HepG2 (cell line): ENCODE measurements around the gene B3GALT6. TPM values are rescaled to one million over a fixed set of nuclear protein-coding genes. Genes with fewer than 3 reads are reported as not detected.

Source experiments
- ATAC-seq: fragments of 200-7000 bp; cut with Tn5 transposase; 3 replicates; pipeline ENCODE4 v1.9.1; 2020; ENCODE audit warnings: mild to moderate bottlenecking, moderate library complexity
- BruUV-seq: library from RNA; stranded (reverse); fragments of 400-500 nt; replicated peaks from 2 replicates; lab custom pipeline; 2021; lab: Mats Ljungman, UMichigan
- CTCF ChIA-PET: fragments of 300-600 bp; formaldehyde crosslinking; extraction: SDS; loops from one replicate; lab custom pipeline; 2021; ENCODE audit warnings: low total read pairs, inconsistent platforms, low intra/inter-chr PET ratio; lab: Yijun Ruan, JAX
- POLR2A ChIA-PET: fragments of 350-600 bp; sonication (Branson Sonifier 250); formaldehyde crosslinking; loops from one replicate; lab custom pipeline; 2020; ENCODE audit warnings: antibody characterized with exemption, inconsistent platforms; lab: Yijun Ruan, JAX
- DNase-seq: peaks from one replicate; pipeline ENCODE4 v3.0.0-alpha.2; 2015; ENCODE audit warnings: low spot score
- FAIRE-seq: peaks from 3 replicates; lab custom pipeline; 2011; peaks lifted over from hg19 to GRCh38; lab: Jason Lieb, UNC
- H2AFZ ChIP-seq: one replicate; pipeline ENCODE4 v1.6.1; 2011; ENCODE audit warnings: low read length, inconsistent platforms
- H3K27ac ChIP-seq: fragments of 300-600 bp; 3 replicates; pipeline ENCODE4 v1.8.0; 2011; ENCODE audit warnings: mixed run types, mild to moderate bottlenecking, mixed read lengths, low read length, inconsistent platforms; ENCODE audit not compliant: insufficient read depth; ENCODE audit errors: extremely low read length
- H3K27me3 ChIP-seq, 2 experiments: fragments of 200-600 bp in 1 of 2; 2 replicates in 1 of 2; 3 replicates in 1 of 2; pipeline versions ENCODE4 v1.6.0 to v1.8.0; 2011; ENCODE audit warnings: low read length in 2 of 2, mild to moderate bottlenecking in 2 of 2, moderate library complexity in 2 of 2, inconsistent platforms in 1 of 2; ENCODE audit not compliant: insufficient read depth in 2 of 2, control insufficient read depth in 1 of 2
- H3K36me3 ChIP-seq, 2 experiments: fragments of 200-600 bp in 1 of 2; replicated peaks in 1 of 2; 2 replicates in 1 of 2; 3 replicates in 1 of 2; pipeline versions ENCODE4 v1.5.1 to v1.8.0; 2011; ENCODE audit warnings: low read length in 2 of 2, inconsistent platforms in 1 of 2; ENCODE audit not compliant: insufficient read depth in 2 of 2, control insufficient read depth in 1 of 2
- H3K4me1 ChIP-seq: 2 replicates; pipeline ENCODE4 v1.5.1; 2012; ENCODE audit warnings: low read length, inconsistent platforms; ENCODE audit not compliant: insufficient read depth
- H3K4me2 ChIP-seq: 2 replicates; pipeline ENCODE4 v1.6.0; 2011; ENCODE audit warnings: low read depth, low read length, inconsistent platforms
- H3K4me3 ChIP-seq, 3 experiments: fragments of 200-600 bp in 1 of 3; sonication (generic), shearing (Covaris generic) in 1 of 3; replicated peaks in 1 of 3; 2 replicates each; pipeline ENCODE4 v1.5.1; 2011 to 2016; ENCODE audit warnings: low read length in 3 of 3, inconsistent platforms in 2 of 3, low read depth in 2 of 3, mild to moderate bottlenecking in 2 of 3, control low read depth in 1 of 3, mixed read lengths in 1 of 3; ENCODE audit not compliant: insufficient read depth in 1 of 3
- H3K79me2 ChIP-seq: one replicate; pipeline ENCODE4 v1.6.1; 2011; ENCODE audit warnings: low read length, inconsistent platforms; ENCODE audit not compliant: insufficient read depth
- H3K9ac ChIP-seq: 2 replicates; pipeline ENCODE4 v1.6.0; 2011; ENCODE audit warnings: mild to moderate bottlenecking, low read depth, low read length, inconsistent platforms; ENCODE audit not compliant: insufficient read depth
- H3K9me3 ChIP-seq: 2 replicates; pipeline ENCODE4 v1.5.1; 2012; ENCODE audit warnings: mild to moderate bottlenecking, low read length
- H4K20me1 ChIP-seq: 2 replicates; pipeline ENCODE4 v1.6.0; 2011; ENCODE audit warnings: inconsistent platforms, mild to moderate bottlenecking, low read length, moderate library complexity; ENCODE audit not compliant: insufficient read depth
- NFYB ChIP-seq: sonication (generic); formaldehyde crosslinking; IDR thresholded peaks from 2 replicates; pipeline ENCODE4 v1.4.0; 2020; ENCODE audit warnings: missing genetic modification reagents
- TBX2 ChIP-seq: sonication (generic); formaldehyde crosslinking; IDR thresholded peaks from 2 replicates; pipeline ENCODE4 v1.5.0; 2020; ENCODE audit warnings: missing genetic modification reagents, mild to moderate bottlenecking, borderline replicate concordance
- WGBS: methylation state at CpG from one replicate; pipeline ENCODE4 v1.1.6; 2017; ENCODE audit warnings: low lambda C conversion rate; 5-methylcytosine and 5-hydroxymethylcytosine counted together
- in situ Hi-C: cut with HindIII; loops from 2 replicates; pipeline ENCODE4 v1.10.0; 2017; ENCODE audit warnings: low pct_unique_long_range_greater_than_20kb; ENCODE audit not compliant: extremely low pct_ligation_motif_present
- intact Hi-C: fragments of 100-400 bp; cut with micrococcal nuclease; formaldehyde crosslinking; loops from one replicate; pipeline ENCODE4 v1.10.0; 2022; ENCODE audit not compliant: unreplicated experiment
- polyA plus RNA-seq, 8 experiments: library from polyadenylated mRNA; depleted of rRNA in 3 of 8; stranded (reverse) in 7 of 8; unstranded in 1 of 8; fragments of >200 nt; fragmentation: Illumina TruSeq in 4 of 8; extraction: Trizol in 4 of 8; gene quantifications; 2 replicates each; pipeline versions ENCODE4 v1.2.1 to v1.2.3, GENCODE V29; 2011 to 2016; ENCODE audit warnings: low read depth in 4 of 8, missing spikeins in 1 of 8, mixed read lengths in 1 of 8; ENCODE audit not compliant: insufficient read depth in 1 of 8
- total RNA-seq, 5 experiments: library from RNA; depleted of rRNA; stranded (reverse); fragments of >200 nt; fragmentation: Illumina TruSeq; extraction: Trizol; gene quantifications; 2 replicates each; pipeline ENCODE4 v1.2.3, GENCODE V29; 2016; ENCODE audit warnings: low read depth in 1 of 5
- TF ChIP-seq, protein P1 (sequence below): sonication (generic); formaldehyde crosslinking; conservative IDR thresholded peaks from 2 replicates; pipeline ENCODE4 v1.8.0; 2022; ENCODE audit warnings: mild to moderate bottlenecking, moderate library complexity, missing genetic modification reagents
- TF ChIP-seq, protein P2 (sequence below): sonication (generic); formaldehyde crosslinking; IDR thresholded peaks from 2 replicates; pipeline ENCODE4 v1.8.1; 2022; ENCODE audit warnings: low read depth, mild to moderate bottlenecking, missing genetic modification reagents
- TF ChIP-seq, protein P3 (sequence below): sonication (generic); formaldehyde crosslinking; IDR thresholded peaks from 2 replicates; pipeline ENCODE4 v1.4.0; 2020; ENCODE audit warnings: mild to moderate bottlenecking, missing genetic modification reagents

The B3GALT6 gene
- total and polyA plus RNA-seq, 2 of the 13 experiments (the other 11 are each of a cell fraction or from before 2014, with no cell fraction given), result 3.9 to 14.2 TPM

DNA sequence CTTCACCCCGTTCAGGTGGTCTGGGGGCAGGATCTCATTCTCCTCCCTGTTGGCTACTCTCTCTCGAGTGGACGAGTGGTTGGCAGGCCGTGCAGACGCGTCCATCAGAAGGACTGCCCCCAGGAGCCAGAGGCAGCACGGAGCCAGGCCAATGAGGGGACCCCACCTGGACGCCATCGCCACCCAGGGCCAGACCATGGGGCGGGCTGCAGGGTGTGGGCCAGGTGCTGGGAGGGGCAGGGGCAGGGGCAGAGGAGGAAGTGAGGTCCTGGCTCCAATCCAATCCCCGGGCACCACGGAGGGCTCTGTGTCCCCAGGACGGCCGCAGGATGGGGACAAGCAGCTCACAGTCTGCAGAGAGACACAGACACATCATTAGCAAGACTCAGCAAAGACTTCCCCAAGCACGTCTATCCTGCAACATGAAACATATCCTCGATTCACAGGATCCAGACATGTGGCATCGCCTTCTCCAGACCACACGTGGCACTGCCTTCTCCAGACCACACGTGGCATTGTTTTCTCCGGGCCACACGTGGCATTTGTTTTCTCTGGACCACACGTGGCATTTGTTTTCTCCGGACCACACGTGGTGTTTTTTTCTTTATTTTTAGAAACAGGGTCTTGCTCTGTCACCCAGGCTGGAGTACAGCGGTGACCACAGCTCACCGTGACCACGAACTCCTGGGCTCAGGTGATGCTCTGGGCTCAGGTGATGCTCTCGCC, 3.3 kb upstream of the B3GALT6 start:
- 98% methylated on average over 24 of the region's 28 CpGs for WGBS
- FAIRE-seq, result no peak
- CTCF ChIA-PET, result no interaction called here

More for the DNA sequence above, 3.3 kb upstream of the B3GALT6 start:
- Histone ChIP-seq H3K36me3 (peaks cover 16 to 44% of the 10 kb centered on the region in 2 experiments), H3K4me3 (no peak overlapping the region), H3K4me1 (peaks cover 30% of the 10 kb centered on the region), H3K27ac (no peak overlapping the region), H3K4me2 (no peak overlapping the region), H3K27me3 (no peaks in the 10 kb centered on the region; a peak in 1 of 5 replicates), H3K9ac (no peak overlapping the region), H2AFZ (no peak overlapping the region), H4K20me1 (0 out of 2 replicates have a peak, but pooled peaks cover 7% of the 10 kb centered on the region), H3K9me3 (no peaks in the 10 kb centered on the region), H3K79me2 (peaks cover 53% of the 10 kb centered on the region)
- BruUV-seq, result no TSS peak
- DNase-seq (no peak), ATAC-seq (no peak)
- TF ChIP-seq, protein P1, sequence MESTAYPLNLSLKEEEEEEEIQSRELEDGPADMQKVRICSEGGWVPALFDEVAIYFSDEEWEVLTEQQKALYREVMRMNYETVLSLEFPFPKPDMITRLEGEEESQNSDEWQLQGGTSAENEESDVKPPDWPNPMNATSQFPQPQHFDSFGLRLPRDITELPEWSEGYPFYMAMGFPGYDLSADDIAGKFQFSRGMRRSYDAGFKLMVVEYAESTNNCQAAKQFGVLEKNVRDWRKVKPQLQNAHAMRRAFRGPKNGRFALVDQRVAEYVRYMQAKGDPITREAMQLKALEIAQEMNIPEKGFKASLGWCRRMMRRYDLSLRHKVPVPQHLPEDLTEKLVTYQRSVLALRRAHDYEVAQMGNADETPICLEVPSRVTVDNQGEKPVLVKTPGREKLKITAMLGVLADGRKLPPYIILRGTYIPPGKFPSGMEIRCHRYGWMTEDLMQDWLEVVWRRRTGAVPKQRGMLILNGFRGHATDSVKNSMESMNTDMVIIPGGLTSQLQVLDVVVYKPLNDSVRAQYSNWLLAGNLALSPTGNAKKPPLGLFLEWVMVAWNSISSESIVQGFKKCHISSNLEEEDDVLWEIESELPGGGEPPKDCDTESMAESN (CRISPR knock-in tag), result no peak
- TF ChIP-seq NFYB (no peak), TBX2 (CRISPR knock-in tag) (no peak)
- TF ChIP-seq, protein P2, sequence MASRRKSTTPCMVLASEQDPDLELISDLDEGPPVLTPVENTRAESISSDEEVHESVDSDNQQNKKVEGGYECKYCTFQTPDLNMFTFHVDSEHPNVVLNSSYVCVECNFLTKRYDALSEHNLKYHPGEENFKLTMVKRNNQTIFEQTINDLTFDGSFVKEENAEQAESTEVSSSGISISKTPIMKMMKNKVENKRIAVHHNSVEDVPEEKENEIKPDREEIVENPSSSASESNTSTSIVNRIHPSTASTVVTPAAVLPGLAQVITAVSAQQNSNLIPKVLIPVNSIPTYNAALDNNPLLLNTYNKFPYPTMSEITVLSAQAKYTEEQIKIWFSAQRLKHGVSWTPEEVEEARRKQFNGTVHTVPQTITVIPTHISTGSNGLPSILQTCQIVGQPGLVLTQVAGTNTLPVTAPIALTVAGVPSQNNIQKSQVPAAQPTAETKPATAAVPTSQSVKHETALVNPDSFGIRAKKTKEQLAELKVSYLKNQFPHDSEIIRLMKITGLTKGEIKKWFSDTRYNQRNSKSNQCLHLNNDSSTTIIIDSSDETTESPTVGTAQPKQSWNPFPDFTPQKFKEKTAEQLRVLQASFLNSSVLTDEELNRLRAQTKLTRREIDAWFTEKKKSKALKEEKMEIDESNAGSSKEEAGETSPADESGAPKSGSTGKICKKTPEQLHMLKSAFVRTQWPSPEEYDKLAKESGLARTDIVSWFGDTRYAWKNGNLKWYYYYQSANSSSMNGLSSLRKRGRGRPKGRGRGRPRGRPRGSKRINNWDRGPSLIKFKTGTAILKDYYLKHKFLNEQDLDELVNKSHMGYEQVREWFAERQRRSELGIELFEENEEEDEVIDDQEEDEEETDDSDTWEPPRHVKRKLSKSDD (CRISPR knock-in tag), result no peak
- TF ChIP-seq, protein P3, sequence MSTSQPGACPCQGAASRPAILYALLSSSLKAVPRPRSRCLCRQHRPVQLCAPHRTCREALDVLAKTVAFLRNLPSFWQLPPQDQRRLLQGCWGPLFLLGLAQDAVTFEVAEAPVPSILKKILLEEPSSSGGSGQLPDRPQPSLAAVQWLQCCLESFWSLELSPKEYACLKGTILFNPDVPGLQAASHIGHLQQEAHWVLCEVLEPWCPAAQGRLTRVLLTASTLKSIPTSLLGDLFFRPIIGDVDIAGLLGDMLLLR (CRISPR knock-in tag), result no peak
- in situ Hi-C loops, result no loop called here
- POLR2A ChIA-PET, result interaction anchor here (1.1 kb wide), 1 partner anchor 98 kb away, joined by 3 read pairs; no protein-coding TSS in a partner anchor
- intact Hi-C loops, result no loop called here
